T47D (cell line): Measurements from ENCODE around the gene COL6A5.

Experiments used
- DNase-seq, 2 experiments: peaks; one replicate each; pipeline versions ENCODE4 v3.0.0 to v3.0.0-alpha.2; 2011 to 2012; ENCODE audit warnings: low read depth in 1 of 2, low spot score in 1 of 2
- JUND ChIP-seq: IDR thresholded peaks from 2 replicates; pipeline ENCODE4 v1.6.1; 2012; ENCODE audit warnings: low read depth
- in situ Hi-C: cut with HindIII; loops from 2 replicates; pipeline ENCODE4 v1.10.0; 2016; ENCODE audit warnings: low sequenced_read_pairs, low pct_unique_long_range_greater_than_20kb

Gene COL6A5

GRCh38 chr3:130374033-130374432 is 28.6 kb downstream of the COL6A5 start:
- TF ChIP-seq JUND, result no peak
- in situ Hi-C loops, result no loop called here

GRCh38 chr3:130374908-130375307 is 29.4 kb downstream of the COL6A5 start:
- in situ Hi-C loops, result no loop called here
- no peak for DNase-seq
- TF ChIP-seq JUND, result no peak

More at GRCh38 chr3:130374033-130374432, 28.6 kb downstream of the COL6A5 start:
- no peak for DNase-seq

DNA sequence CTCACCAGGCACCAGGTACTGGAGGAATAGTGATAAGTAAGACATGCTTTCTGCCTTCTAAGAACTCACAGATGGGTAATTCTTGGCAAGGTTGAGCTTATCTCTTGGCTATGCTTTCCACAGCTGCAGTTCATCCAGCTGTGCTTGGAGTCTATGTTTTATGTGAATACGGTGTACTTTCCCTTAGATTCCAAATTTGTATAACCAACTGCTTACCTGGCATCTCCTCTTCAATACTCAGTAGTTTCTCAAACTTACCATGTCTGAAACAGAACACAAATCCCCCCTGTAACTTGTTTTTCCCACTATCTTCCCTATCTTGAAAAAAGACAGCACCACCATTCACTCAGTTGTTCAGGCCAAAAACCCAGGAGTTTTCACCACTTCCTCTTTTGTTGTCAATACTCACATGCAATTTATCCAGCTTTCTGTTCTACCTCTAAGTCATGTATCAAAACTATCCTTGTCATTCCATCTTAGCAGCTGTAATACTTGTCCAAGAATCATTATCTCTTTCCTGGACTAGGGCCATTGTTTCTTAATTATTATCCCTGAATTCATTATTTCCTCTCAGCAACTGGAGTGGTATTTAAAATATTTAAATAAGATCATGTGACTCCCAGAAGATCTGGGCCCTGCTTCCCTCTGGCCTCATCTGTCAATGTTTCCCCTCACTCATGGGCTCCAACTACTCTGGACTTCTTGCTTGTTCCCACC is 32.6 kb downstream of the COL6A5 start:
- in situ Hi-C loops, result no loop called here
- no peak for DNase-seq
- no peak for TF ChIP-seq JUND

DNA sequence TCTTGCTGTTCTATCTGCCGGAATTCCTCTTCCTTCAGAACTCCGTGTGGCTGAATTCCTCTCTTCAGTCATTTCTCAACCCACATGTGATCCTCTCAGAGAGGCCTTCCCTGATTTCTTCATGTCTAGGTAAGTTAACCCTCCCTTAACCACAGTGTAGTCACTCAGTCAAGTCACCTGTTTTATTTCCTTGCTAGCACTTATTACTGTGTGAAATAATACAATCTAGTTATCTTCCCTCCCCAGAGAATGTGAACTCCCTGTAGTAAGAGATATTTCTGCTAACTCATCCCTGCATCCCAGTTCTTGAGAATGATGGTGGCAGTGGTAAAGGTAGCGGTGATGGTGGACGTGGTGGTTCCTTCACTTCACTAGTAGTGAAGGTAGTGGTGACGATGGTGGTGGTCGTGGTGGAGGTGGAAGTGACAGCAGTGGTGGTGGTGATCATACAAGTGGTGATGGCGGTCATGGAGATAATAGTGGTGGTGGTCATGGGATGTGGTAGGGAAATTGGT is 33.3 kb downstream of the COL6A5 start:
- DNase-seq, result no peak
- in situ Hi-C loops, result no loop called here
- no peak for TF ChIP-seq JUND

GRCh38 chr3:130379274-130379673 is 33.8 kb downstream of the COL6A5 start:
- in situ Hi-C loops, result no loop called here
- no peak for TF ChIP-seq JUND

GRCh38 chr3:130380398-130380797 is 34.9 kb downstream of the COL6A5 start:
- no peak for TF ChIP-seq JUND
- in situ Hi-C loops, result no loop called here
- no peak for DNase-seq

More at GRCh38 chr3:130379274-130379673, 33.8 kb downstream of the COL6A5 start:
- no peak for DNase-seq

DNA sequence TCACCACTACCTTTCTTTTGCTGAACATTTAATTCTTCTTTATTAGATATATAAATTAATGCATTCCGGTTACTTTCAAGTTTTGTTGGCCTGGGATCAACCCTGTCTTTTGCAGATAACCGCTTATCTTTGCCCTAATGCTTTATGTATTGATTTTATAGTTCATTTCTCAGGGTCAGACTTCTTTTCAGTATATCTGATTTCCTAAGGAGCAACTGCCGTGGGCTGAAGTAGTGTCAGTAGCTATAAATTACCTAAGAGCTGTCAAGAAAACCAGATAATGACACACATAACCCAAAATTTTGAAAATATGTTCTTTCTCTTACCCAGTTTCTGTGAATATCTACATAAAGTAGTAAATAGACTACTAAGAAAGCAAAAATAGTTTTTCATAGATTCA is 38.0 kb downstream of the COL6A5 start:
- in situ Hi-C loops, result no loop called here
- no peak for TF ChIP-seq JUND
- DNase-seq, result no peak

DNA sequence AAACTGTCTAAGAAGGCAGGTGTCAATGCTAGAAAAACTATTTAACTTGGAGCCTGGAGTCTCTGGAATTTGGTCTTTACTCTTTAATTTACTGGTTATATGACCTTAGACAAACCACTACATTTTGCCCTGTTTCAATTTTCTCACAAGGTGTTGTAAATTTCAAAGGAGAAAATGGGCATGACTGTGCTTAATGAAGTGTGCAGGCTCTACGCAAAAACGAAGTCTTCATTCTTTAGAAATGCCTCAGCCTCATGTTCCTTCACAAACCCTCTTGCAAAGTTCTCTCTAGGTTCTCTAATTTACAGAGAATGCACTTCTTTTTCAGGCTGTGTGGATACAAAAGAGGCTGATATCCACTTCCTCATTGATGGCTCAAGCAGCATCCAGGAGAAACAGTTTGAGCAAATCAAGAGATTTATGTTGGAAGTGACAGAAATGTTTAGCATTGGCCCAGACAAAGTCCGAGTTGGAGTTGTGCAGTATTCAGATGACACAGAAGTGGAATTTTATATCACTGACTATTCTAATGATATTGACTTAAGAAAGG is 39.1 kb downstream of the COL6A5 start:
- in situ Hi-C loops, result no loop called here
- no peak for DNase-seq
- no peak for TF ChIP-seq JUND

DNA sequence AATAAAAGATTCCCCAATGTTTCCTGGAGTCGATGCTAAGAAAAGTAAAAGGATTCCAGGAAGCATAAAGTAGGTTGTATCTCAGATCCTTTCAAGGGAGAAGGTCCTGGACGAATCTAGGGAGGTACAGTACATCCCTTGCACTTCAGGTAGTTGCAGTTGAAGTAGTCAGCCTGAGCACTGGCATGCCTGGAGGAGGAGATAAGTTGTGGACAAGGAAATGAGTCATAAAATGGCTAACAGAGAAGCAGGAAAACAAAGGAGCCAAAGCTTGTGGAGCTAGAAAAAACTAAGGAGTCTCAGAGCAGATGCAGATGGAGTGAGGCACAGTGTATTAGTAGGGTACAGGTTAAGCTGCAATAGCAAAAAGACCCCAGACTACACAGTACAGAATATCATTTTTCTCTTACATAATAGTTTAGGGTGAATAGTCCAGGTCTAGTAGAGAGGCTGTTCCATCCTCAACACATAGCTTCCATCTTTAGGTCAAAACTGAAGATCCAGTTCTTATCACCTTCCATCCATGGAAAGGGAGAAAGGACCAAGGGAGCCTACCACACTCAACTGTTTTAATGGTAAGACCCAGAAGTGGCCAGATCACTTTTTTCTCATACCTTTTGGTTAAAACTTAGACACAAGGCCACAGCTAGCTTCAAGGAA is 41.3 kb downstream of the COL6A5 start:
- no peak for DNase-seq
- in situ Hi-C loops, result no loop called here
- no peak for TF ChIP-seq JUND

DNA sequence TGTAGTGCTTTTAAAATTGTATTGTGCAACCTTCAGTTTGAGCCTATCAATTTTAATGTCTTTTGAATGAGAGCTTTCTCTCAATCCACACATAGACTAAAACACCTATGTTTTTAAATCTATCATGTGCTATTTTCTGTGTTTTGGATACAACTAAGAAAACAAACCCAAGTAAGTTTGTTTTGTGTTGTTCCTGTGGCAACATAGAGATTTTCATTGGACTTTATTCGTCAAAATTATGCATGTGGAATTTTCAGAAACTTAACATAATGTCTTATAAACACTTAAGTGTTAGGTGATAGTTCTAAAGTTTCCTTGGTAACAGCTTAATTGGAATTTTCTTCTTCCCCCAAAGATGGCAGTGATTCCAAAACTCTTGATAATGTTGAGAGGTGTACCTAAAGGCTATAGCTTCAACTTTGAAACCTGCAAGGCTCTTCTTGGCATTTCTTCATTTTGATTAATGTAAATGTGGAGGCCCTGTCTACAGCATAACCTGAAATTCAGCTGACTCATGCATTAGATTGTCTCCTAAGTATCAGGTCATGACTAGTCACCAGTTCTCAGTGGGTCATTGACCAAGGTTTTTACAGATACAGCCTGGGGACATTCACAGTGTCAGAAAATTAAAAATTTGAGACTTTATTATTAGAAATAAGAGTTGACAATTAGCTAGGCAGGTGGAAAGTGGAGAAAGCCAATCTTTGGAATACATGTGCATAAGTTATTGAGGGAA is 44.4 kb downstream of the COL6A5 start:
- in situ Hi-C loops, result no loop called here
- TF ChIP-seq JUND, result no peak
- DNase-seq, result no peak

DNA sequence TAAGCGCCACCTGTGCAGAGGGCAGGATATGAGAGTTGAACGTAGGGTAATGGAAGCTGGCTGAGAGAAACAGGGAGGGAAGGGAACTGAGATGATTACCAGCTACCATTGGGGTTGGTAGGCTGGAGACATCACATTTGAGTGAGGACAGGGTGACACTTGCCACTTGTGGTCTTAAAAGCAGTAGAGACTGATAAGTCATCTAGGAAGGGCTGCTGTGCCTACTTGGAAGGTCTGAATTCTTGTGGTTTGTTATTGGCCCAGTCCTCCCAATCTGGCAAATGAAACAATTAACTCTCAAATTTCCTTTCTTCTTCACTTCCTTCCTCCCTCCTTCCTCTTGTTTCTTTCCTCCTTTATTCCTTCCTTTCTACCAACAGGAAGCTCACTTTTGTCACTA is 46.8 kb downstream of the COL6A5 start:
- TF ChIP-seq JUND, result no peak
- in situ Hi-C loops, result no loop called here
- DNase-seq, result no peak

DNA sequence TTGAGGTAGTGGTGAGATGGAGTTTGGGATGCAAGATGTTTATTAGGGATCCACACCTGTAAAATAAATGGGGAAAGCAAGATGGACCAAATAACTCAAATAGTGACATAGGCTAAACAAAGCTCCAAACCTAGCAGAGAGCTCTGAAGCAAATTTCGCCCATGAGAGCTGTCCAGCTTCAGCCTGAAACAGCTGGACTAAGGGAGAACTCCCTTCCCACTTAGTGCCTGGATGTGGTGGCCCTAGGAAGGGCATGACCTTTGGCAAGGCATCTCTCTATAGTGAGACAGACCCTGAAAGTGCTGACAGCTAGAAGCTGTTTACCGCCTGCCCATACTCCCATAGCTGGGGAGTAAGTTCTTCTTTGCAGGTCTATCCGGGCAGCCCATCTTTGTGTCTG is 48.1 kb downstream of the COL6A5 start:
- DNase-seq, result no peak
- in situ Hi-C loops, result no loop called here
- TF ChIP-seq JUND, result no peak

DNA sequence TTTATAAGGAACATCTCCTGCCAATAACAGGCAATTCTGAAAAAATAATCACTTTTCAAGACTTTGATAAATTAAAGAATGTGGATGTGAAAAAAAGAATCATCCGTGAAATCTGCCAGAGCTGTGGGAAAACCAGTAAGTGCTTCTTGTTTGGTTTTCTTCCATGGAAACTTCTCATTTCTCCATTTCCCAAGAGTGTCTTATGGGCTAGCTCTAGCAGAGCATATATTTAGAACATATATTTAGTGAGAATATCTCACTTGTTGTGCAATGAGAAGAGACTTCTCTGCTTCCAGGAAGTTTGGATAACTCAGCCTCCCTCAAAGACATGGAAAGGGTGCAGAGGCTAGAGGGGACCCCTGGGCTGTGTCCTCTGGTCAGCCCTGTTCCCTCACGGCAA is 49.9 kb downstream of the COL6A5 start:
- DNase-seq, result no peak
- in situ Hi-C loops, result no loop called here
- TF ChIP-seq JUND, result no peak
